ENCODE data around the gene ZNF750.

- TF ChIP-seq CTCF (IDR thresholded peaks at IDR 0.05) (no peak), POLR2A (IDR thresholded peaks at IDR 0.05) (no peak), POLR2AphosphoS5 (IDR thresholded peaks at IDR 0.05) (no peak)
Measured at GRCh38 chr17:82864713-82865248, 25.0 kb upstream of the ZNF750 start.

All from suprapubic skin (tissue), 4 donors.